ENCODE measurements around the gene RAB3D.
"Not testable (repeated sequence)": the region's sequence is repeated elsewhere in the genome, so short reads cannot be mapped to it uniquely, and the experiment has no call there.

RAB3D gene

GRCh38 chr19:11340099-11340467 is 626 bp upstream of the RAB3D start:
- DNase-seq, result not testable (repeated sequence)

DNA sequence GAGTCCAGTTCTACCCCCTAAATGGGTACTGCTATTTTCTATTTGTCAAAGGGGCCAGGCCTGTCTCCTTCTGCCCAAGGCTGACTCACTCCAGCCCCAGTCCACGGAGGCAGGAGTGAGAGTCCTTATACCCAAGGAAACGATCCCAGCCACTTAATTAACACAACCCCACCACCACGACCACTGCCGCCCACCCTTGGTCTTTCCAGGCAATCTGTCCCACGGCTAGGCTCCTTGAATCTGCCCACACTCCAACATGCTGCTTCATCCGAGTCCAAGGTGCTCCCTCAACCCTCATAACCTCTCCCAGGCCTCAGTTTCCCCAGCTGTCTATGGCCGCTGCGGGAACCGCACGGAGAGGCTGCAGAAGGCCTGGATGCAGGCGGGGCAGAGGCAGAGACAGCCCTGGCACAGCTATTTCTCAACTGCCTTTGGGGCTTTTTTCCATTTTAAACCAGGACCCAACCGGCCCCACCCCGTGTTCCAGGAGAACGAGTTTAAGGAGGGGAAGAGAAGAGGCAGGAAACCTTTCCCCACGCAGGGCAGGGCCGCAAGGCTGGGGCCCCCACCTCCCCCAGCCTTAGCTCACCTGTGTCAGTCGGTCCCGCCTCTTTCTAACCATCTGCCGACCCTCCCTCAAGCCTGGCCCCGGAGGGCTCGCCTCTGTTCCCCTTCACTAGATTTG is 746 bp downstream of the RAB3D start:
- peak in 1 of 51 donors; percentile 30 for DNase-seq

DNA sequence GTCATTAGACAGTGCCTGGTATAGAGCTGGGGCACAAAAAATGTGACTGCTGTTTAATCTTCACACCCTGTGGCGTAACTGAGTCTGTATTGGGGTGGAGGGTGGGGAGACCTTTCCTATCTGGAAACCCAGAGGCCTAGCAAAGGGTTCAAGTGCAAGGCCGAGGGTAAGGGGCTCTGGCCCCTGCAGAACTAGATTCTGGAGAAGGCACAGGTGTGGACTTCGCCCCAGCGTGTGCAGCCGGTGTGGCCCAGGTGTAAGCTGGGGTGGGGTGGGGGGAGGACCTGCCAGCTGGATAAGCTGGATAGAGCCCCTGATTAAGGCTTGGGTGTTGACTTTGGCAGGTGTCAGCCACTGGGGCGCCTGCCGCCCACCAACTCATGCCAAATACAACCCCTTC is 1.3 kb downstream of the RAB3D start:
- no peak for DNase-seq

DNA sequence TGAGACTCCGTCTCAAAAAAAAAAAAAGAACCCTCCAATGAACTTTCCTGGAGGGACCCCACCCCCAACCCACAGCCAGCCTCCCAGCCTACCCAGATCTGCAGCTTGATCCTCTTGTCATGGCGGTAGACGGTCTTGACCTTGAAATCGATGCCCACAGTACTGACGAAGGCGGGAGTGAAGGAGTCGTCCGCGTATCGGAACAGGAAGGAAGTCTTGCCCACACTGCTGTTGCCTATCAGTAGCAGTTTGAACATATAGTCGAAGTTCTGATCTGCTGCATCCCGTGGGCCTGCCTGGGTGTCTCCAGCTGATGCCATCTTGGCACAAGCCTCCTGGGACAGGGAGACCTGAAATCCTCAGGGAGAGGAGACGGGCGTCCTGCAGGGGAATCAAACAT is 2.4 kb downstream of the RAB3D start:
- DNase-seq, result no peak

DNA sequence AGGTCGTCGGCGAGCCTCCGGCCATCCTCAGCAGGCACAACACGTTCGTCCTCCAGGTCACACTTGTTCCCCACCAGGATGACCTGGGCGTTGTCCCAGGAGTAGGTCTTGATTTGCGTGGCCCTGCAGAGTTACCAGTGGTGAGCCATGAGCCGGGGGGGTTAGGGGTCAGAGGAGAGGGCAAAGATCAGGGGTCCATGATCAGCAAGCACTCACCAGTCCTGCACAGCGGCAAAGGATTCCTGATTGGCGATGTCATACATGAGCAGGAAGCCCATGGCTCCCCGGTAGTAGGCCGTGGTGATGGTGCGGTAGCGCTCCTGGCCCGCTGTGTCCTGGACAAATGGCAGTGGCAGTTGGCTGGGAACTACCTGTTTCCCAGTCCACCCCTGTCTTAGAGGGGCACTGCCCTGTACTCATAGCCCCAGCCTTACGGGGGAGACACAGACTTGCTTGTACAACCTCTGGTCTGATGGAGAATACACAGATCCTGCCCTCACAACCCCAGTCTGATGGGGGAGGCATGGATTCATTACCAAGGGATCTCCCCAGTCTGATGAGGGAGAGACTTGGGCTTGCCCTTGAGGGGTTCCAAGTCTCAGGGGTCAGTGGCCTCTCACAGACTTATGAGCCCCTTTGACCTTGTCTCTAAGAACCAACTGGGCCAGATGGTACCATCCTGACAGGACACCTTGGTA is 3.9 kb downstream of the RAB3D start:
- DNase-seq, result no peak

- DNase-seq, result not testable (repeated sequence)
Observed at GRCh38 chr19:11333838-11334237, 5.6 kb downstream of the RAB3D start.

- no peak for DNase-seq
Observed at GRCh38 chr19:11332822-11333221, 6.6 kb downstream of the RAB3D start.

DNA sequence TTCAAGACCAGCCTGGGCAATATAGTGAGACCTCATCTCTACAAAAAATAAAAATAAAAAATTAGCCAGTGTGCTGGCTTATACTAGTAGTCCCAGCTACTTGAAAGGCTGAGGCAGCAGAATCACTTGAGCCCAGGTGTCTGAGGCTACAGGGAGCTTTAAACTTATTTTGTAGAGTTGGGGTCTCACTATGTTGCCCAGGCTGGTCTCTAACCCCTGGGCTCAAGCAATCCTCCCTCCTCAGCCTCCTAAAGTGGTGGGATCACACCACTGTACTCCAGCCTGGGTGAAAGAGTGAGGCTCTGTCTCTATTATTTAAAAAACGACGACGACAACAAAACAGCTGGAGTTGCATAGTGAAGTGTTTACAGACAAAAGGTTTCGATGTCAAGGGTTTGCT is 8.0 kb downstream of the RAB3D start:
- DNase-seq, result no peak

DNA sequence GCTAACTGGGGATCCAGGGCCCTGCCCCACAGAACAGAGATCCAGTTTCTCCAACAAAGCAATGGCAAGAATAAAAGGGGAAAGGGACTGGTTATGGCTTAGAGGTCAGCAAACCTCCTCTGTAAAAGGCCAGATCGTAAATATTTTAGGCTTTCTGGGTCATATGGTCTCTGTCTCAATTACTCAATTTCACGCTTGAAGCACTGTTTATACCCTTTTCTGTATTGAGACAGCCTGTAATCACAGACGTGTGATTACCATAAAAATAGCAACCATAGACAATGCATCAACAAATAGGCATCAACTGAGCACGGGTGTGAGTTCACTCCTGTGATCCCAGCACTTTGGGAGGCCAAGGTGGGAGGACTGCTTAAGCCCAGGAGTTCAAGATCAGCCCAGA is 9.3 kb downstream of the RAB3D start:
- DNase-seq, result no peak

GRCh38 chr19:11325544-11325943 is 13.9 kb downstream of the RAB3D start:
- DNase-seq, result no peak

- peak in 1 of 51 donors; percentile 10 for DNase-seq
Observed at GRCh38 chr19:11324748-11325389, 14.6 kb downstream of the RAB3D start.

DNA sequence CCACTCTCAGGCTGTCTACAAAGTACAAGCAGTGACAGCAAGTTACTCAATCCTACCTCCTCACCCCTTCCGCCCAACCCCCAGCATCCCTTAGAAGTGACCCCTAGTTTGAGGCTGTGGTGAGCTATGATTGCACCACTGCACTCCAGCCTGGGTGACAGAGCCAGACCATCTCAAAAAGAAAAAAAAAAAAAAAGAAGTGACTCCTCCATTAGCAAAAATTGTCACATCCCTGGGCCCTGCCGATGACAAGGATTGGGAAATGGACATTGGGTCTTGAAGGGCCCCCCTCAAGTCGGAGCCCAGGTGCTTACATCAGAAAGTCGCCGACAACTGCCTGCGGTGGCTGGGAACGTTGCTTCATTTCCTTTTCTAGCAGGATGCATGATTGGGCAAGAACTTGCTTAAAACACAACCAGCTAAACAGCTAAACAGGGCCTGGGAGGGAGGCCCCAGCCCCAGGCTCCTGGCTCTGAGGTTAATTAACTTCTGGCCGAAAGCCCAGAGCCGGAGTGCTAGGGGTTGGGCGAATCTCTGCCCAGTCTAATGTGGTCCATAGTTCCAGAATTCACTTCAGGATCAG is 15.3 kb downstream of the RAB3D start:
- DNase-seq, result peak in 44 of 51 donors; percentile 9 to 78 (median 38)

DNA sequence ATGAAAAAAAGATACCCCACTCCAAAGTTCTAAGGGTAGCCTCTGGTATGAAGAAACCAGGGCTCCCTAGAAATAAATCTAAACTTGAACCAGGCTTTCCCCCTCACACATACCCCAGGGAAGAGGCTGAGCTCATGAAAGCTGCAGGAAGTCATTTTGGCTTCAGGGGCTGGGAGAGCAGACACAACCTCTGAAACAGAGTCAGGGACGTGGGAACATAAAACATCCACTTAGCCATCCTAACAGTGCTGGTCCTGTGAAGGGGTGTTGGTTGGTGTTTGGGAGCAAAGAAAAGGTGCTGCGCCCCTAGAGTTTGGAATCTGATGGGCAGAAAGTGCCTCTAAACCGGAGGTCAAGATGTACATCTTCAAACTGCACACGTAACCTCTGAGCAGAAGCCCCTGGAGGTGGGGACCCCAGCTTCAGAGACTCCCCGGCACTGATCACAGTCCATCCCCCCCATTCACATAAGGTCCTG is 15.8 kb downstream of the RAB3D start:
- DNase-seq, result peak in 1 of 51 donors; percentile 22

- no peak for DNase-seq
Observed at GRCh38 chr19:11322269-11323024, 17.0 kb downstream of the RAB3D start.

GRCh38 chr19:11321191-11322126 is 18.0 kb downstream of the RAB3D start:
- DNase-seq, result no peak

GRCh38 chr19:11320278-11320995 is 19.0 kb downstream of the RAB3D start:
- not testable (repeated sequence) for DNase-seq

DNA sequence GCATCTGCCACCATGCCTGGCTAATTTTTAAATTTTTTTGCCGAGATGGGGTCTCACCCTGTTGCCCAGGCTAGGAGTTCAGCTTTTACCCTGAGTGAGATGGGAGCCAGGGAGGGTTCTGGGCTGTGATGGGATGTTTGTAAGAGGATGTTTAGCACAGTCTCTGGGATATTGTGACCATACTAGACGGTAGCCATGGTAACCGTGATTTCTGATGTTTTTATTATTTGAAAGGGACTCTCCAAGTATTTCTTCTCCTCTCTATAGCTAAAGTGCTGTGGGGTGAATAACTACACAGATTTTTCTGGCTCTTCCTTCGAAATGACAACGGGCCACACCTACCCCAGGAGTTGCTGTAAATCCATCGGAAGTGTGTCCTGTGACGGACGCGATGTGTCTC is 33.1 kb downstream of the RAB3D start:
- DNase-seq, result no peak

- no peak for DNase-seq
Observed at GRCh38 chr19:11304936-11305335, 34.5 kb downstream of the RAB3D start.

DNA sequence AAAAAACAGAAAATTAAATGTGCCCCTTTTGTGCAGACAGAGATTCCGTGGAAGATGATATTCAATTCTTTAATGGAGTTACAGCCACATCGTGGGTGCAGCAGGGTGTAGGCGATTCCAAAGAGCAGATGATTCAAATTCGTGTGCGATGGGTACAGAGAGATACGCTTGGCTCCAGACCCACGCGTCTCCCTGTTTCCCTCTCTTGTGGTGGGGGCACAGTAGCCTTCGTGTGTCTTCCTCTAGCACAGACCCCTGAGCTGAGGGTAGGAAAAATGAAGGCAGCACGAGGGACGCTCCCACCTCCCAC is 38.7 kb downstream of the RAB3D start:
- peak in 3 of 51 donors; percentile 31 to 67 (median 64) for DNase-seq
